ENCODE data around the gene ID2.

The ID2 gene

GRCh38 chr2:8677646-8678592 is 3.9 kb upstream of the ID2 start:
- peaks cover 29% of the 10 kb centered on the region for H3K4me1 ChIP-seq (ENCODE audit: control insufficient read depth, insufficient read depth, low read length)
- peaks cover 22% of the 10 kb centered on the region for H3K27me3 ChIP-seq (ENCODE audit: control insufficient read depth, insufficient read depth, low read length, poor library complexity, severe bottlenecking)
- no peaks in the 10 kb centered on the region for H3K9me3 ChIP-seq (ENCODE audit: control insufficient read depth, low read length)
- 0 to 1% methylated on average over 41 of the region's 41 CpGs for WGBS, 2 experiments
- H3K36me3 ChIP-seq (ENCODE audit: control insufficient read depth, insufficient read depth, low read length): peaks cover 3% of the 10 kb centered on the region
- peak overlapping the region; percentile 99 for H3K27ac ChIP-seq (ENCODE audit: insufficient read depth, low read depth, low read length, poor library complexity, severe bottlenecking)
- peak overlapping the region; percentile 43 for H3K4me3 ChIP-seq (ENCODE audit: insufficient read depth, low read depth, low read length)

- Histone ChIP-seq H3K27ac (ENCODE audit: insufficient read depth, low read depth, low read length, poor library complexity, severe bottlenecking) (peak overlapping the region; percentile 74), H3K4me3 (ENCODE audit: insufficient read depth, low read depth, low read length) (peak overlapping the region; percentile 34), H3K36me3 (ENCODE audit: control insufficient read depth, insufficient read depth, low read length) (peaks cover 3% of the 10 kb centered on the region), H3K27me3 (ENCODE audit: control insufficient read depth, insufficient read depth, low read length, poor library complexity, severe bottlenecking) (peaks cover 22% of the 10 kb centered on the region), H3K9me3 (ENCODE audit: control insufficient read depth, low read length) (no peaks in the 10 kb centered on the region), H3K4me1 (ENCODE audit: control insufficient read depth, insufficient read depth, low read length) (peaks cover 29% of the 10 kb centered on the region)
- WGBS, 2 experiments: 0% methylated on average over 91 of the region's 91 CpGs
Measured at GRCh38 chr2:8678731-8679566, 2.9 kb upstream of the ID2 start.

GRCh38 chr2:8679567-8679826 is 2.4 kb upstream of the ID2 start:
- Histone ChIP-seq H3K27me3 (ENCODE audit: control insufficient read depth, insufficient read depth, low read length, poor library complexity, severe bottlenecking) (peaks cover 22% of the 10 kb centered on the region), H3K4me3 (ENCODE audit: insufficient read depth, low read depth, low read length) (peak overlapping the region; percentile 34), H3K4me1 (ENCODE audit: control insufficient read depth, insufficient read depth, low read length) (peaks cover 29% of the 10 kb centered on the region), H3K27ac (ENCODE audit: insufficient read depth, low read depth, low read length, poor library complexity, severe bottlenecking) (peak overlapping the region; percentile 74), H3K9me3 (ENCODE audit: control insufficient read depth, low read length) (no peaks in the 10 kb centered on the region), H3K36me3 (ENCODE audit: control insufficient read depth, insufficient read depth, low read length) (peaks cover 3% of the 10 kb centered on the region)
- 23 to 40% methylated on average over 6 to 8 of the region's 8 CpGs for WGBS, 2 experiments

- H3K27me3 ChIP-seq (ENCODE audit: control insufficient read depth, insufficient read depth, low read length, poor library complexity, severe bottlenecking): peaks cover 20% of the 10 kb centered on the region
- no peaks in the 10 kb centered on the region for H3K9me3 ChIP-seq (ENCODE audit: control insufficient read depth, low read length)
- H3K27ac ChIP-seq (ENCODE audit: insufficient read depth, low read depth, low read length, poor library complexity, severe bottlenecking): peak overlapping the region; percentile 74
- no peaks in the 10 kb centered on the region for H3K36me3 ChIP-seq (ENCODE audit: control insufficient read depth, insufficient read depth, low read length)
- 55 to 57% methylated on average over 19 of the region's 19 CpGs for WGBS, 2 experiments
- peaks cover 29% of the 10 kb centered on the region for H3K4me1 ChIP-seq (ENCODE audit: control insufficient read depth, insufficient read depth, low read length)
- H3K4me3 ChIP-seq (ENCODE audit: insufficient read depth, low read depth, low read length): peak overlapping the region; percentile 34
Measured at GRCh38 chr2:8679827-8680731, 1.8 kb upstream of the ID2 start.

GRCh38 chr2:8680822-8681760 is 765 bp upstream of the ID2 start:
- H3K27ac ChIP-seq (ENCODE audit: insufficient read depth, low read depth, low read length, poor library complexity, severe bottlenecking): peak overlapping the region; percentile 74

GRCh38 chr2:8682719-8683667 is 1.1 kb downstream of the ID2 start:
- Histone ChIP-seq H3K4me3 (ENCODE audit: insufficient read depth, low read depth, low read length) (peak overlapping the region; percentile 88), H3K9me3 (ENCODE audit: control insufficient read depth, low read length) (no peaks in the 10 kb centered on the region), H3K27ac (ENCODE audit: insufficient read depth, low read depth, low read length, poor library complexity, severe bottlenecking) (peak overlapping the region; percentile 30), H3K27me3 (ENCODE audit: control insufficient read depth, insufficient read depth, low read length, poor library complexity, severe bottlenecking) (no peaks in the 10 kb centered on the region), H3K4me1 (ENCODE audit: control insufficient read depth, insufficient read depth, low read length) (peaks cover 17% of the 10 kb centered on the region), H3K36me3 (ENCODE audit: control insufficient read depth, insufficient read depth, low read length) (no peaks in the 10 kb centered on the region)
- 1% methylated on average over 29 to 30 of the region's 30 CpGs for WGBS, 2 experiments

More at GRCh38 chr2:8680822-8681760, 765 bp upstream of the ID2 start:
- Histone ChIP-seq H3K9me3 (ENCODE audit: control insufficient read depth, low read length) (no peaks in the 10 kb centered on the region), H3K36me3 (ENCODE audit: control insufficient read depth, insufficient read depth, low read length) (no peaks in the 10 kb centered on the region), H3K4me1 (ENCODE audit: control insufficient read depth, insufficient read depth, low read length) (peaks cover 29% of the 10 kb centered on the region), H3K4me3 (ENCODE audit: insufficient read depth, low read depth, low read length) (peak overlapping the region; percentile 47), H3K27me3 (ENCODE audit: control insufficient read depth, insufficient read depth, low read length, poor library complexity, severe bottlenecking) (peaks cover 9% of the 10 kb centered on the region)
- WGBS, 2 experiments: 0 to 1% methylated on average over 25 to 29 of the region's 30 CpGs

GRCh38 chr2:8684540-8684877 is 2.7 kb downstream of the ID2 start:
- WGBS, 2 experiments: 6 to 10% methylated on average over 3 of the region's 3 CpGs
- Histone ChIP-seq H3K4me3 (ENCODE audit: insufficient read depth, low read depth, low read length) (peak overlapping the region; percentile 88), H3K27me3 (ENCODE audit: control insufficient read depth, insufficient read depth, low read length, poor library complexity, severe bottlenecking) (no peaks in the 10 kb centered on the region), H3K4me1 (ENCODE audit: control insufficient read depth, insufficient read depth, low read length) (peaks cover 14% of the 10 kb centered on the region), H3K36me3 (ENCODE audit: control insufficient read depth, insufficient read depth, low read length) (no peaks in the 10 kb centered on the region), H3K27ac (ENCODE audit: insufficient read depth, low read depth, low read length, poor library complexity, severe bottlenecking) (no peak overlapping the region), H3K9me3 (ENCODE audit: control insufficient read depth, low read length) (no peaks in the 10 kb centered on the region)

GRCh38 chr2:8684878-8685696 is 3.2 kb downstream of the ID2 start:
- H3K9me3 ChIP-seq (ENCODE audit: control insufficient read depth, low read length): no peaks in the 10 kb centered on the region
- H3K27me3 ChIP-seq (ENCODE audit: control insufficient read depth, insufficient read depth, low read length, poor library complexity, severe bottlenecking): no peaks in the 10 kb centered on the region
- no peaks in the 10 kb centered on the region for H3K36me3 ChIP-seq (ENCODE audit: control insufficient read depth, insufficient read depth, low read length)
- H3K27ac ChIP-seq (ENCODE audit: insufficient read depth, low read depth, low read length, poor library complexity, severe bottlenecking): peak overlapping the region; percentile 44
- H3K4me1 ChIP-seq (ENCODE audit: control insufficient read depth, insufficient read depth, low read length): peaks cover 9% of the 10 kb centered on the region
- 0 to 1% methylated on average over 87 of the region's 87 CpGs for WGBS, 2 experiments
- peak overlapping the region; percentile 88 for H3K4me3 ChIP-seq (ENCODE audit: insufficient read depth, low read depth, low read length)
